GM23248 (cell line): ENCODE measurements around the gene PTPN14.

Experiments
- EZH2 ChIP-seq: fragments of 200-600 bp; sonication (generic); IDR thresholded peaks from 2 replicates; pipeline ENCODE4 v1.6.1; 2018; ENCODE audit warnings: antibody characterized with exemption, mild to moderate bottlenecking; ENCODE audit not compliant: insufficient read depth, poor library complexity, severe bottlenecking
- EZH2phosphoT487 ChIP-seq: fragments of 200-600 bp; sonication (generic); IDR thresholded peaks from 2 replicates; pipeline ENCODE4 v1.6.1; 2018; ENCODE audit warnings: antibody characterized with exemption, moderate library complexity, mild to moderate bottlenecking, low read depth; ENCODE audit not compliant: insufficient read depth

DNA sequence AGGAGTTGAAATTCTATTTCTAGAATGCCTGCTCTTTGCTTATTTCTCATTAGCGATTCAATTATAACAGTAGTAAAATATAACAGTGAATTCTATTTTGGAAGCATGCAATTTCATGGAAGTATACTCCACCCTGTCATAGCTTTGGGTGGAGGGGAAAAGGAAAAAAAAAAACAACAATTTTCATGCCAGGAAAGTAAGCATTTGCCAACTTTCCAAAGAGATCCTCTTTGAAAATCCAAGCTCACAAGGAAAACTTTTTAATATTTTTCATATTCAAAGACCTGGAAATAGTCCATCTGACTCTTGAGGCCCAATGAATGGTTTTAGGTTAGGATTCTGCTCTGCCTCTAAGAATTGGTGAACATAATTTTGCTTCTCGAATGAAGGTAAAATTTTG, 134.5 kb downstream of the PTPN14 start:
- TF ChIP-seq EZH2 = no peak
- no peak for TF ChIP-seq EZH2phosphoT487
